Loucy (cell line): ENCODE data around the gene MAPK8IP2.

Source experiments
- H2AFZ ChIP-seq: fragments of 200-600 bp; sonication (generic); 2 replicates; pipeline ENCODE4 v1.6.0; 2016; ENCODE audit warnings: antibody characterized with exemption, mild to moderate bottlenecking, low read length, moderate library complexity
- H3F3A ChIP-seq: fragments of 200-600 bp; 2 replicates; pipeline ENCODE4 v1.6.0; 2016; ENCODE audit warnings: antibody characterized with exemption, low read depth, mild to moderate bottlenecking
- H3K27me3 ChIP-seq: fragments of 200-600 bp; sonication (generic); 2 replicates; pipeline ENCODE4 v1.6.1; 2014; ENCODE audit warnings: low read length, mild to moderate bottlenecking; ENCODE audit not compliant: insufficient read depth, poor library complexity, severe bottlenecking
- H3K36me3 ChIP-seq: fragments of 200-600 bp; sonication (generic); 2 replicates; pipeline ENCODE4 v1.6.1; 2016; ENCODE audit warnings: low read length; ENCODE audit not compliant: insufficient read depth
- H3K4me1 ChIP-seq: fragments of 200-600 bp; sonication (generic); 2 replicates; pipeline ENCODE4 v1.5.1; 2014; ENCODE audit warnings: low read length, mild to moderate bottlenecking; ENCODE audit not compliant: insufficient read depth, poor library complexity, severe bottlenecking
- H3K4me2 ChIP-seq: fragments of 200-600 bp; sonication (generic); 2 replicates; pipeline ENCODE4 v1.6.0; 2014; ENCODE audit warnings: antibody characterized with exemption, low read length, low read depth, mild to moderate bottlenecking; ENCODE audit not compliant: poor library complexity, severe bottlenecking
- H3K4me3 ChIP-seq: fragments of 200-600 bp; sonication (generic); 2 replicates; pipeline ENCODE4 v1.5.1; 2014; ENCODE audit warnings: low read length, mild to moderate bottlenecking, mixed read lengths; ENCODE audit not compliant: poor library complexity, severe bottlenecking
- H3K79me2 ChIP-seq: fragments of 200-600 bp; sonication (generic); 2 replicates; pipeline ENCODE4 v1.6.1; 2014; ENCODE audit warnings: low read length; ENCODE audit not compliant: insufficient read depth
- H3K9ac ChIP-seq: fragments of 200-600 bp; sonication (generic); 2 replicates; pipeline ENCODE4 v1.6.0; 2014; ENCODE audit warnings: mild to moderate bottlenecking, low read depth, low read length, moderate library complexity; ENCODE audit not compliant: poor library complexity, severe bottlenecking
- H3K9me2 ChIP-seq: fragments of 200-600 bp; sonication (generic); replicated peaks from 2 replicates; pipeline ENCODE4 v1.6.1; 2016; ENCODE audit warnings: low read depth, low read length, mixed read lengths
- H3K9me3 ChIP-seq: fragments of 200-600 bp; sonication (generic); 2 replicates; pipeline ENCODE4 v1.6.1; 2014; ENCODE audit warnings: mild to moderate bottlenecking, antibody characterized with exemption, low read length, low read depth; ENCODE audit not compliant: insufficient read depth
- H4K20me1 ChIP-seq: fragments of 200-600 bp; sonication (generic); 2 replicates; pipeline ENCODE4 v1.6.0; 2014; ENCODE audit warnings: antibody characterized with exemption, low read length, mild to moderate bottlenecking; ENCODE audit not compliant: insufficient read depth, poor library complexity, severe bottlenecking
- EZH2phosphoT487 ChIP-seq: fragments of 200-600 bp; IDR thresholded peaks from 2 replicates; pipeline ENCODE4 v1.6.1; 2018; ENCODE audit warnings: antibody characterized with exemption, mild to moderate bottlenecking, moderate library complexity, borderline replicate concordance
- TF ChIP-seq, protein P1 (sequence below): fragments of 200-600 bp; sonication (generic); conservative IDR thresholded peaks from 2 replicates; pipeline ENCODE4 v1.5.1; 2014; ENCODE audit warnings: mild to moderate bottlenecking, antibody characterized with exemption, low read length

Gene MAPK8IP2

DNA sequence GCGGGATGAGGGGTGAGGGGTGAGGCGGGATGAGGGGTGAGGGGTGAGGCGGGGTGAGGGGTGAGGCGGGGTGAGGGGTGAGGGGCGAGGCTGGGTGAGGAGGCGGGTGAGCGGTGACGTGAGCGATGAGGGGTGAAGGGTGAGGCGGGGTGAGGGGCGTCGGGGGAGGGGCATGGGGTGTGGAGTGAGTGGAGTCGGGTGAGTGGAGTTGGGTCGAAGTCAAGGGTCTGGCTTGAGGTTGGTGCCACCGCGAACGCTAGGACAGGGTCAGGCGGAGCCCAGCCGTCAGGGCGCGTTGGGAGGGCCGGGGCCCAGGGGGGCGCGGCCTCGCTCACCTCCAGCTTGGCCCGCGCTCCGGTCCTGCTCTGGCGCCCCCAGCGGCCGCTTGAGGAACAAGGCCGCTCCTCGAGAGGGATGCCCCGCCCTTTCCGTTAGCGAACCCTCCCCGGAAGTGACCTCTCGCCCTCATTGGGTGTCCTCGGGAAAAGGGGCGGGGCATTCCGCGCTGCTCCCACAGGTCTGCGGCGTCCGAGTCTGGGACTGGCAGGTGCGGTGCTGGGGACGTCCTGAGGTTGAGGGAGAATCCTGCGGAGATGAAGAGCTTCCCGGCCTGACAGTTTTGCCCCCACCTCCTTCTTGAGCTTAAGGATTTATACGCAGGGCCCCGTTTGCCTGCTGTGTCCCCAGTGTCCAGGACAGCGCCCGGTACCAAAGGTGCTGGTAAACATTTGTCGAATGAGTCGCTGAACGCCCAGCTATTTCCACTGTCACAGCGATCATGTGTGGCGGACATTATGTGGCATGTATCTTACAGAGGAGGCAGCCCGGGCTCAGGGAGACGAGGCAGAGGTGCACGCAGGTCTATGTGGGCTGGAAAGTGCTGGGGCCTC is 37.8 kb upstream of the MAPK8IP2 start, which contains the start of gene SYCE3:
SYCE3 (minus strand) TSS at position 397 of the 890 bp plus-strand sequence. CDS start 6,514 bp downstream, outside the sequence.
- Histone ChIP-seq H4K20me1 (no peaks in the 10 kb centered on the region), H3K9ac (peak within 1 kb of the TSS; percentile 28), H3K4me3 (peak within 1 kb of the TSS; percentile 73), H2AFZ (peak within 1 kb of the TSS; percentile 77), H3K27me3 (no peaks in the 10 kb centered on the region), H3K79me2 (no peaks in the 10 kb centered on the region), H3K9me2 (no peaks in the 10 kb centered on the region), H3K4me1 (peaks cover 10% of the 10 kb centered on the region), H3K9me3 (no peaks in the 10 kb centered on the region), H3K4me2 (peak within 1 kb of the TSS; percentile 83), H3K36me3 (no peaks in the 10 kb centered on the region), H3F3A (no peaks in the 10 kb centered on the region)
- TF ChIP-seq EZH2phosphoT487 = no peak
- TF ChIP-seq, protein P1, sequence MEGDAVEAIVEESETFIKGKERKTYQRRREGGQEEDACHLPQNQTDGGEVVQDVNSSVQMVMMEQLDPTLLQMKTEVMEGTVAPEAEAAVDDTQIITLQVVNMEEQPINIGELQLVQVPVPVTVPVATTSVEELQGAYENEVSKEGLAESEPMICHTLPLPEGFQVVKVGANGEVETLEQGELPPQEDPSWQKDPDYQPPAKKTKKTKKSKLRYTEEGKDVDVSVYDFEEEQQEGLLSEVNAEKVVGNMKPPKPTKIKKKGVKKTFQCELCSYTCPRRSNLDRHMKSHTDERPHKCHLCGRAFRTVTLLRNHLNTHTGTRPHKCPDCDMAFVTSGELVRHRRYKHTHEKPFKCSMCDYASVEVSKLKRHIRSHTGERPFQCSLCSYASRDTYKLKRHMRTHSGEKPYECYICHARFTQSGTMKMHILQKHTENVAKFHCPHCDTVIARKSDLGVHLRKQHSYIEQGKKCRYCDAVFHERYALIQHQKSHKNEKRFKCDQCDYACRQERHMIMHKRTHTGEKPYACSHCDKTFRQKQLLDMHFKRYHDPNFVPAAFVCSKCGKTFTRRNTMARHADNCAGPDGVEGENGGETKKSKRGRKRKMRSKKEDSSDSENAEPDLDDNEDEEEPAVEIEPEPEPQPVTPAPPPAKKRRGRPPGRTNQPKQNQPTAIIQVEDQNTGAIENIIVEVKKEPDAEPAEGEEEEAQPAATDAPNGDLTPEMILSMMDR = peak; percentile 70

DNA sequence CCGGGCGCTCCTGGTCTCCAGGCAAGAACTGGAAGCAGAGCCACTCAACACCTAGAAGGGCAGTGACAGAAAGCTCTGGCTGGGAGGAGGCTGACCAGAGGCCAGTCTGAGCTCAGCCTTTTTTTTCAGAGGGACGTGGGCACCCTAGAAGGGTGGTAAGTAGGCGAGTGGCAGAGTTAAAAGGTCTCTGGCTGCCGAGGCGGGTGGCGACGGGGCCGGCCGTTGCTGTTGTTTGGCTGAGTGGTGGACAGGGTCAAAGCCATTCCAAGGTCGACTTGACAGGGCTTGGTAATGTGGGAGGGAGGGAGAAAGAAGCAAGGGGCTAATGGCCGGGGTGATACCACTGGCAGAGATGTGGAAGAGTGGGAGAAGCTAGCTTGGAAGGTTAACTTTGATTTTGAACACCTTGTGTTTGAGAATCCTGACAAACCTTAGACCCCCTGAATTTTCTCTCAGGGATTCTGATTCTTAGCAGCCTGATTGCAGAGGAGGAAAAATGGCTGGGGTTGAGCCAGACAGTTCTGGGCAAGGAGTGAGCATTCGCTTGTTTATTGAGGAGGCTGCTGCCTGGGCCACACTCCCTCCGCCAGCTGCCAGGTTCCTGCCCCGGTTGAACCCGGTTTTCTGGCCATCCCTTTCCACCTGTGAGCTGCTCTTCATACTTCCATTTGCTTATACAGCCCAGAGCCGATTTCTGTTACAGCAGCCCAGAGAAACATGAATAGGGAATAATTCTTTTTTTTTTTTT is 37.0 kb upstream of the MAPK8IP2 start:
- Histone ChIP-seq H3K9ac (peak overlapping the region; percentile 28), H3K9me3 (no peaks in the 10 kb centered on the region), H3K9me2 (no peaks in the 10 kb centered on the region), H3F3A (no peaks in the 10 kb centered on the region), H3K4me1 (peaks cover 10% of the 10 kb centered on the region), H3K4me2 (peak overlapping the region; percentile 83), H3K4me3 (peak overlapping the region; percentile 73), H3K27me3 (no peaks in the 10 kb centered on the region), H2AFZ (peak overlapping the region; percentile 77), H4K20me1 (no peaks in the 10 kb centered on the region), H3K79me2 (no peaks in the 10 kb centered on the region), H3K36me3 (no peaks in the 10 kb centered on the region)
- no peak for TF ChIP-seq EZH2phosphoT487
- TF ChIP-seq, protein P1 = no peak

- Histone ChIP-seq H3K9ac (no peak overlapping the region), H3K4me1 (peaks cover 10% of the 10 kb centered on the region), H3K9me2 (no peaks in the 10 kb centered on the region), H2AFZ (no peak overlapping the region), H3K4me2 (no peak overlapping the region), H3K36me3 (no peaks in the 10 kb centered on the region; the same call in 1 of the 2 replicates), H3K79me2 (no peaks in the 10 kb centered on the region), H3K4me3 (no peak overlapping the region), H3K27me3 (no peaks in the 10 kb centered on the region), H4K20me1 (no peaks in the 10 kb centered on the region), H3K9me3 (no peaks in the 10 kb centered on the region), H3F3A (no peaks in the 10 kb centered on the region)
- TF ChIP-seq, protein P1 = no peak
- TF ChIP-seq EZH2phosphoT487 = no peak
These were observed 36.3 kb upstream of the MAPK8IP2 start for GRCh38 chr22:50564289-50564688.
